ENCODE measurements around the gene NRARP.

DNA sequence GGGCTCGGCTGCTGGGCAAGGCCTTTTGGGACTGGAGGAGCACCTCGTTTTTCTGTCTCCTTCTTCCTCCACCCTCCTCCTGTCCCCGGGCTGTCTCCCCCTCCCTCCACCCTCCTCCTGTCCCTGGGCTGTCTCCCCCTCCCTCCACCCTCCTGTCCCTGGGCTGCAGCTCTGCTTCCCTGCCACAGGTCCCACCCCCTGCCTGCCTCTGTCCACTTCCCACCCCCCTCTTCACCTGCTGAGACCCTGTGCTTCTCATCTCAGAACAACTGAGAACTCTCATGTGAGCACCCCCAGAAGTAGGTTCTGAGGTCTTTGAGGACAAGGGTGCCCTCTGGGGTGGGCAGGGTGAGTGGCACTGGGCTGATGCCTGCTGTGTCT, 30.4 kb downstream of the NRARP start:
- TF ChIP-seq, protein P1, sequence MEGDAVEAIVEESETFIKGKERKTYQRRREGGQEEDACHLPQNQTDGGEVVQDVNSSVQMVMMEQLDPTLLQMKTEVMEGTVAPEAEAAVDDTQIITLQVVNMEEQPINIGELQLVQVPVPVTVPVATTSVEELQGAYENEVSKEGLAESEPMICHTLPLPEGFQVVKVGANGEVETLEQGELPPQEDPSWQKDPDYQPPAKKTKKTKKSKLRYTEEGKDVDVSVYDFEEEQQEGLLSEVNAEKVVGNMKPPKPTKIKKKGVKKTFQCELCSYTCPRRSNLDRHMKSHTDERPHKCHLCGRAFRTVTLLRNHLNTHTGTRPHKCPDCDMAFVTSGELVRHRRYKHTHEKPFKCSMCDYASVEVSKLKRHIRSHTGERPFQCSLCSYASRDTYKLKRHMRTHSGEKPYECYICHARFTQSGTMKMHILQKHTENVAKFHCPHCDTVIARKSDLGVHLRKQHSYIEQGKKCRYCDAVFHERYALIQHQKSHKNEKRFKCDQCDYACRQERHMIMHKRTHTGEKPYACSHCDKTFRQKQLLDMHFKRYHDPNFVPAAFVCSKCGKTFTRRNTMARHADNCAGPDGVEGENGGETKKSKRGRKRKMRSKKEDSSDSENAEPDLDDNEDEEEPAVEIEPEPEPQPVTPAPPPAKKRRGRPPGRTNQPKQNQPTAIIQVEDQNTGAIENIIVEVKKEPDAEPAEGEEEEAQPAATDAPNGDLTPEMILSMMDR (IDR thresholded peaks at IDR 0.05) = no peak
- TF ChIP-seq ATF1 (CRISPR knock-in tag; IDR thresholded peaks at IDR 0.05) = no peak
- TF ChIP-seq, protein P2, sequence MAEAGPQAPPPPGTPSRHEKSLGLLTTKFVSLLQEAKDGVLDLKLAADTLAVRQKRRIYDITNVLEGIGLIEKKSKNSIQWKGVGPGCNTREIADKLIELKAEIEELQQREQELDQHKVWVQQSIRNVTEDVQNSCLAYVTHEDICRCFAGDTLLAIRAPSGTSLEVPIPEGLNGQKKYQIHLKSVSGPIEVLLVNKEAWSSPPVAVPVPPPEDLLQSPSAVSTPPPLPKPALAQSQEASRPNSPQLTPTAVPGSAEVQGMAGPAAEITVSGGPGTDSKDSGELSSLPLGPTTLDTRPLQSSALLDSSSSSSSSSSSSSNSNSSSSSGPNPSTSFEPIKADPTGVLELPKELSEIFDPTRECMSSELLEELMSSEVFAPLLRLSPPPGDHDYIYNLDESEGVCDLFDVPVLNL (CRISPR knock-in tag; IDR thresholded peaks at IDR 0.05; ENCODE audit: borderline replicate concordance, low read depth) = no peak
- TF ChIP-seq, protein P3, sequence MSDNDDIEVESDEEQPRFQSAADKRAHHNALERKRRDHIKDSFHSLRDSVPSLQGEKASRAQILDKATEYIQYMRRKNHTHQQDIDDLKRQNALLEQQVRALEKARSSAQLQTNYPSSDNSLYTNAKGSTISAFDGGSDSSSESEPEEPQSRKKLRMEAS (CRISPR knock-in tag; IDR thresholded peaks at IDR 0.05) = no peak
- TF ChIP-seq, protein P4, sequence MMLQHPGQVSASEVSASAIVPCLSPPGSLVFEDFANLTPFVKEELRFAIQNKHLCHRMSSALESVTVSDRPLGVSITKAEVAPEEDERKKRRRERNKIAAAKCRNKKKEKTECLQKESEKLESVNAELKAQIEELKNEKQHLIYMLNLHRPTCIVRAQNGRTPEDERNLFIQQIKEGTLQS (CRISPR knock-in tag; conservative IDR thresholded peaks at IDR 0.05) = no peak
- no peak for TF ChIP-seq ZNF416 (CRISPR knock-in tag; IDR thresholded peaks at IDR 0.05)
- TF ChIP-seq, protein P5, sequence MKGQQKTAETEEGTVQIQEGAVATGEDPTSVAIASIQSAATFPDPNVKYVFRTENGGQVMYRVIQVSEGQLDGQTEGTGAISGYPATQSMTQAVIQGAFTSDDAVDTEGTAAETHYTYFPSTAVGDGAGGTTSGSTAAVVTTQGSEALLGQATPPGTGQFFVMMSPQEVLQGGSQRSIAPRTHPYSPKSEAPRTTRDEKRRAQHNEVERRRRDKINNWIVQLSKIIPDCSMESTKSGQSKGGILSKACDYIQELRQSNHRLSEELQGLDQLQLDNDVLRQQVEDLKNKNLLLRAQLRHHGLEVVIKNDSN (CRISPR knock-in tag; IDR thresholded peaks at IDR 0.05) = no peak
- TF ChIP-seq NR3C1 (CRISPR knock-in tag; conservative IDR thresholded peaks at IDR 0.05; ENCODE audit: low read depth) = no peak
- TF ChIP-seq, protein P6, sequence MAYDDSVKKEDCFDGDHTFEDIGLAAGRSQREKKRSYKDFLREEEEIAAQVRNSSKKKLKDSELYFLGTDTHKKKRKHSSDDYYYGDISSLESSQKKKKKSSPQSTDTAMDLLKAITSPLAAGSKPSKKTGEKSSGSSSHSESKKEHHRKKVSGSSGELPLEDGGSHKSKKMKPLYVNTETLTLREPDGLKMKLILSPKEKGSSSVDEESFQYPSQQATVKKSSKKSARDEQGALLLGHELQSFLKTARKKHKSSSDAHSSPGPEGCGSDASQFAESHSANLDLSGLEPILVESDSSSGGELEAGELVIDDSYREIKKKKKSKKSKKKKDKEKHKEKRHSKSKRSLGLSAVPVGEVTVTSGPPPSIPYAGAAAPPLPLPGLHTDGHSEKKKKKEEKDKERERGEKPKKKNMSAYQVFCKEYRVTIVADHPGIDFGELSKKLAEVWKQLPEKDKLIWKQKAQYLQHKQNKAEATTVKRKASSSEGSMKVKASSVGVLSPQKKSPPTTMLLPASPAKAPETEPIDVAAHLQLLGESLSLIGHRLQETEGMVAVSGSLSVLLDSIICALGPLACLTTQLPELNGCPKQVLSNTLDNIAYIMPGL (CRISPR knock-in tag; IDR thresholded peaks at IDR 0.05) = no peak
- TF ChIP-seq NR2C2 (CRISPR knock-in tag; IDR thresholded peaks at IDR 0.05) = no peak

Measured in WTC11 (cell line).